ENCODE data around the gene PCYOX1L.

Gene PCYOX1L

DNA sequence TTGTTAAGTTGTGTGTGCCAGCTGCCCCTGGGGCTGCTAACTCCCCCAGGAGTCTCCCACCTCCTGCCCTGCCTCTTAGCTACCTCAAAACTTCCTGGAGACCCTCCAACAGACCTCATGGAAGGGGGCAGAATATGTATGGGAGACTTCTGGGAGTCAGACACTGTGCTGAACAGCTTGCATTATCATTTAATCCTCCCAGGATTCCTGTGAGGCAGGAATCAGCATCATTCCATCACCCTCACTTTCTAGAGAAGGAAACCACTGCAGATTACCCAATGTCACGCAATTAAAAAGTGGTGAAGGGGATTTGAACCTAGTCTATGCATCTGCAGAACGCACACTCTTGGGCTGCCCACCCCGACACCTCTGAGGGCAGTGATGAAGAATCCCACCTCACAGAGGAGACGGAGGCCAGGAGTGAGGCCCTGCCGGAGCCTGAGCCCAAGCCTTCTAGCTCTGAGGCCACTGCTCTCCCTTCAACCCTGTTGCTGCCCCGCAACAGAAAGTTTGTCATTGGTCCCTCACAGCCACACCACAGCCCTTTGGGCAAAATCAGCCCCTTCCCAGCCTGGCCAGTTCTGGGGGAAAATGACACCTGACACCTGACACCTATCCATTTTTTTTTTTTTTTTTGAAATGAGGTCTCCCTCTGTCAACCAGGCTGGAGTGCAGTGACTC is 51.6 kb downstream of the PCYOX1L start:
- DNase-seq: no peak

DNA sequence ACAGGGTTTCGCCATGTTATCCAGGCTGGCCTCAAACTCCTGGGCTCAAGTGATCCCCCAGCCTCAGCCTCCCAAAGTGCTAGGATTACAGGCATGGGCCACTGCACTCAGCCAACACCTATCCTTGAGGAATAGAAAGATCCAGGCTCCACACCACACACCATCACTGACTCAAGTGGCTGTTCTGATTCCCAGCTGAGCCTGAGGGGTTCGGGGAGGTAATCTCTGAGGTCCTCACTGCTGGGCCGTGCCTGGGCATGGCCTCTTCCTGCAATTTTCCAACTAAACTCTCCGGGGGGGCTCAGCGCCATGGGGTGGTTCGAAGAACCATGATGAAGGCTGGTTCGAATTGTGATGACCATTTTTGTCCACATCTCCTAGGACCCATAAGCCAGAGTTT is 52.2 kb downstream of the PCYOX1L start:
- no peak for DNase-seq

DNA sequence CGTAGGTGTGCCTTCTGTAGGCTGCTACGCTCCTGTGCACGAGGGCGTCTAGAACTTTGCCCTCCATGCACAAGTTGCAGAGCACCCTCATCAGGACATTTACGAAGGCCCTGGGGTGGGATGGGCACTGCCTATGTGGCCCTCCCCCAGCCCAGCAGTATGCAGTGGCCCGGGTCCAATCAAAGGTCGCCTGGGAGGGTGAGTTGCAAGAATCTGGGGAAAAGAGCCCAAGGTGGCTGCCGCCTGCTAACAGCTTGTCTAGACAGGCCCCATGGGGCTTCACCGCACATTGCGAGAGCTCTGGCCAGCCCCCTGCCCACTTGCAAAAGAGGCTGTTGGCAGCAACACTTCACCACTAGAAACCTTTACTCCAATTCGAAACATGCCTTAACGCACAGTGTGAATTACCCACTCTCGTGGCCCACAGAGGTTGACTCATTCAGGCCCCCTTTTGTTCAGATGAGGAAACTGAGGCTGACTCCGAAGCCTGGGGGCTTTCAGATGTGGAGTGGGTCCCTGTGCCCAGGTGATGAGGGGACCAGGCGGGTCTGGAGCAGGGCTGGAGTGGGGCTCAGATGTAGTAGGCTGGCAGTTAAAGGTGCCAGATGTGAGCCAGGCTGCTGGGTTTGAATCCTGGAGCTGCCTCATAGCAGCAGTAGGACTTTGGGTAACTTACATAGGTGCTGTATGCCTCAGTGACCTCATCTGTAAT is 53.0 kb downstream of the PCYOX1L start:
- no peak for DNase-seq

DNA sequence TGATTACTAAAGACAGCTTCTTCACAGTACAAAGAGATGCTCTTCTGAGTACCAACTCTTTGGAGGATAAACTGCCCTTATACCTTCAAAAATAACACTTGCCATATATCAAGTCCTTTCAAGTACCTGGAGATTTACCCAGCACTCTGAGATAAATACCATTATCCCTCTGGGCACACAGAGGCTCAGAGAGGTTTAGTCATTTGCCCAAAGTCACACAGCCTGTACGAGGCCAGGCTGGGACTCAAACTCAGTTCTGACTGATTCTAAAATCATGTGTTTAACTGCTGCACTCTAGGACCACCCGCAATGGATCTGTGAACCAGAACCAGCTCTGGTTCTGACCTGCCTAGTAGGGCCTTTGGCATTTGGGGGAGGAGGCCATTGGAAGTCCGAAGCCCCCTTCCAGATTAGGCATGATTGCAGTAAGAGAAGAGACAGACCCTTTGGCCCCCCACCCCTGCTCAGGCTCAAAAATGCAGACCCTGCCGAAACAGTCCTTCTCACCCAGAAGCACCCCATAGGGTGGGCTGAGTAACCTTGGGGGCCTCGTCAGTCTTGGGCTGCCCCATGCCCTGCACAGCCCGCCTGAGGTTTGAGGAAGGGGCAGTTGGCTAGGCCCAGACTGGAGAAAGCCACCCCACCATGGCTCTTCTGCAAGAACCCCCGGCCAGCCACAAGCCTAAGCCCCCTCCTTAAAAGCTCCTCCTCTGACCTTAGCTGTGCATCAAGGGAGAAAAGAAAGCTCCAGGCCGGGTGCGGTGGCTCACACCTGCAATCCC is 54.1 kb downstream of the PCYOX1L start:
- no peak for DNase-seq

DNA sequence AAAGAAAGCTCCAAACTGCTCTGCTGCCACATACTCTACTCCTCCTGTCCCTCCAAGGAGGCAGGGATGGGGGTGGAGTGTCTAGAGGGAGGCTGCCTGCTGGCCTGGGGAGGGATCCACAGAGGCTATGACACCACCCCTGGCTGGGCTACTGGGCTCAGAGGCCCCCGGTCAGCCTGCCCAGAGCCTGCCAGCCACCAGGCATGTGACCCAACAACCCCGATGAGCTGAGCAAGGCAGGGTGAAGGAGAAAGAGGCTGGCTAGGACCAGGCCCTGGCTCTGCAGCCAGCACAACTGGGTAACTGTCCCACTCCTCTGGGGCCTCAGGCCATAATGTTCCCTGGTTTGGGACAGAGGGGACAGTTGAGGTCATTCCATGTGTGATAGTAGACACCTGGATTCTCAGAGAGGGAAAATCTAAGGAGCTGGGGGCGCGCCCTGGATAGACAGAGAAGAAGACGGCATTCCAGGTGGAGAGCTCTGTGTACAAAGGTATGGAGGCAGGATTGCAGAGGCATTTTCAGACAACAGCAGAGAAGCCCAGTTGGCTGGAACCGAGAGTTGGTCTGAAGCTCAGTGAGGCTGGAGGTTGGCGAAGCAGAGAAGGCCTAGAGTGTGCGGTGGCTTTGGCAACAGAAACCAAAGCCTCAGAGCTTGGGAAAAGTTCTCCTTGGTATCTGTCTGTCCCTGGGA is 55.1 kb downstream of the PCYOX1L start:
- no peak for DNase-seq

DNA sequence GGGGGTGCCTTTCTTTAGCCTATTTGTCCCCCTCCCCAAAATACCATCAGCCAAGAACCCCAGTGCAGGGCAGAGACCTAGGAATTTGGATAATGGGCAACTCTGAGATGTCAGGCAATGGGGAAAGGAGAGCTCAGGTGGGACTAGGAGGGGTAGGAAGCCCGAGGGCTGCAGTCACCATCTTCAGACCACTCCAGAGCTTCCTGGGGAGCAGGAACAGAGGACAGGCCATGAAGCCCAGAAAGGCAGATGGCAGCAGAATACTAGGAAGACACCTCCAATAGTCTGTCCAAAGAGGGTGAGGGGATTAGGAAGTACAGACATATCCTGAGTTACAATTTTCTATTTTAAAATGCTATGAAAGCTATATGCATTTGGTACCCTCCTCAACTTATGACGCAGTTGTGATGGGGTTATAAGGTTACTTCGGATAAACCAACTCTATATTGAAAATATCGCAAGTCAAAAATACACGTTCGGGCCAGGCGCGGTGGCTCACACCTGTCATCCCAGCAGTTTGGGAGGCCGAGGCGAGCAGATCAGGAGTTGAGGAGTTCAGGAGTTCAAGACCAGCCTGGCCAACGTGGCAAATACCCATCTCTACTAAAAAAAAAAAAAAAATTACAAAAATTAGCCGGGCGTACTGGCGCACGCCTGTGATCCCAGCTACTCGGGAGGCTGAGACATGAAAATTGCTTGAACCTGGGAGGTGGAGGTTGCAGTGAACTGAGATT is 55.8 kb downstream of the PCYOX1L start:
- DNase-seq: no peak

DNA sequence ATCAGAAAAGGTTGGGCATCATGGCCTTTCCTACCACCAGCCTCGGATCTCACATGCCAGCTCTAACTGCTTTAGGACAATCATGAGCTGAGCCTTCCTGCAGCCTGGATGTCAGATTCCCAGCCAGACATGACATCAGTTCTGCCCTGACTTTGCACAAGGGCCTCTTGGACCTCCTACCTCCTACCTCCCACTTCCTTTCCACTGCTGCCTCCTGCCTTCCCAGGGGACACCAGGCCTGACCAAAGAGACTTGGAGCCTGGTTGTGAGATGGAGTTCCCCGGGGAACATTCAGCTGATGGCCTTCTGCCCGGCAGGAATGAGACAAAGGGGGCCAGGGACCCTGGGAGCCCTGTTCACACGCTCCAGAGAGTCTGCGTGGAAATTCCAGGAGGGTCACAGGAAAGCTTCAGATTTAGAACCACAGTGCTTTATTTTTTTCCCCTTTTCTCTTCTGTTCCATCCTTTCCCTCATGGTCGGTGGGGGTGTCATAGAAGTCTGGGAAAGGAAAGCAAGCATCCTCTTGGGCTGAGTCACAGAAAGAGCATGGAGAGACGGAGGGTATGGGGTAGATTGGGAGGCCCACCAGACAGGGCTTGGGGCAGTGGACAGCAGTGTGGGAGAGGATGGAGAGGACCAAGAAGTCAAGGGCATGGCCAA is 56.7 kb downstream of the PCYOX1L start:
- DNase-seq: no peak

DNA sequence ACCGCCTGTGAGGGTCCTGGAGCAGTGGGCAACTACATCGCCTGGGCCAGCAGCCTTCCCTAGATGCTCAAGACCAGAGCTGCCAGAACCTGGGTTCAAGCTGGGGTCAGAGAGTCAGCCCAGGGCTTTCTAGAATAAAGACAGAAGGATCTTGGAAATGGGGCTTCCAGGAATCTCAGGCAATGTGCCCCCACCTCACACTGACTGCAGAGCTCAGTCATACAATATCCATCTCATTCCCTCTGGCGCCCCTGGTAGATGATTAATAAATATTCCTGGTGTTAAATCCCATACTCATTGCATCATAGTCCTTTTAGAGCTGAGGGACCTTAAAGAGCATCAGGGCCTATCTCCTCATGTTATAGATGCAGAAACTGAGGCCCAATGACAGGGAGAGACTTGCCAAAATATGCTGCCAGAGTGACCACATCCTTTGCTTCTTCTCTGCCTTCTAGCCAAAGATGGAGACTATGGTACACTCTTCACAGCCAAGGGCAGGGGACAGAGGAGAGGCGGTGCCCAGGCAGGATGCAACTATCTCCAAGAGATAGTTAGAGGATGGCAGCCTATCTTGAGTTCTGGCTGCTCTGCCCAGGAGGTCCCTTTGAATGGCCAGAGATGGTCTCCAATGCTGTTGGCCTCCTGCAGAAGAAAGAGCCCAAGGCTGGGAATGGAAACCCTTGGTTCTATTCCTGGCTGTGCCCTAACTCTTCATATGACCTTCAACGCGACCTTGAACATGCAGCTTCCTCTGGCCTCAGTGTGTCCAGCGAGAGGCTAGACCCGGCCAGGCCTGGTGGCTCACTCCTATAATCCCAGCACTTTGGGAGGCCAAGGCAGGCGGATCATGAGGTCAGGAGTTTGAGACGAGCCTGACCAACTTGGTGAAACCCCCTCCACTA is 57.5 kb downstream of the PCYOX1L start:
- no peak for DNase-seq

DNA sequence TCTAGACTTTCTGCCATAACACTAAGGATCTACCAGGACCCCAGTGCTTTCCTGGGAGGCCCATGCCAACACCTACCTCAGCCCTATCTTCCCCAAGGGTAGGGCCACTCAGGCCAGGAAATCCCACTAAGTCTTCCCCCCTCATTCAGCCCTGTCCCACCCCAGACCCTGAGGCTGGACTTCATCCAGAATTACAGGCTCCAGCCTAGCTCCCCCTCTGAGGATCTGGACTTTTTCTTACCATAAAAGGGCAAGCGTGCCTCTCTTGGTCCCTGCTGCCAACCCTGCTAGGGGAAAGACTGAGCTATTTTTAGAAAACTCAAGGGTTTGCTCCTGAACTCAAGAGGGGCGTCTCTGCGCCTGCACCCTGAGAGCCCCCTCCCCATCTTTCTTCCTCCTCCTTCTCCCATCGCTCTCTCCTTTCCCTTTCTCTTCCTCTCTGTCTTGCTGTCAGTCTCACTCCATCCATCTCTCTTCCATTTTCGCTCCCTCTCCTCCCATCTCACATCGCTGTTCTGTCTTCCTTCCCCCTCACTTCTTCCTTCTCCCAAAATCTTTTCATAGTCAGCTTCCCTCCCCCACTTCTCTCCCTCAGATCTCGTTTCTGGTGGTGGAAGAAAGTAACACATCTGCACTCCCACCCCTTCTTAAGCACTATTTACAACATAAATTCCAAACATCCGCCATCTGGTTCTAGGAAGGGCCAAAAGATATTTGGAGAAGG is 59.3 kb downstream of the PCYOX1L start:
- DNase-seq: no peak

DNA sequence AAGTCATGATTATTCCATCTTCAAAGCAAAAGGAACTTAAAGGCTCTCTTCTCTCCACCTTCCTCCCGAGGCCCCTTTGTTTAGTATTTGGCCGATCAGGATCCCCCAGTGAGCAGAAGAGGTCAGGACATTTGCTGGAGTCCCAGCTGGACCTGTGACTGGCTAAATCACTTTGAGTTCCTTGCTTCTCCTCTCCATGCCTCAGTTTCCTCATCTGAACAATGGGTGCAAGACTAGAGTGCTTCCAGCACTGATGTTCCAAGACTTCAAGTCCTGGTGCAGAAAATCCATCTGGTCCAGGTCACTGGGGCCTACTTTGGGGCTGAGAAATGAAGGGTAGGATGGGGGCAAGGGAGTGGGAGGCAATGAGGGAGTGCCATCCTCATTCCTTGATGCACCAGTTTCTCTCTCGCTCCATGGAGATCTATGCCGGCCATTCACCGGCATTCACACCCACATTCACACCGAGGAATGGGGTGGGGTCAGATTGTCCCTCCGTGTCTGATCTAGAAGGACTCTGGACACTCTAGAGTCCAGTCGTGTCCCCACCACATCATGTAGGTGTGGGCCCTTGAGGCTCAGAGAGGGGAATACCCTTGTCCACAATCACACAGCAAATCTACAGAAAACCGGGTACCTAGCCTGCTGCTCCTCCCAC is 60.0 kb downstream of the PCYOX1L start:
- no peak for DNase-seq

DNA sequence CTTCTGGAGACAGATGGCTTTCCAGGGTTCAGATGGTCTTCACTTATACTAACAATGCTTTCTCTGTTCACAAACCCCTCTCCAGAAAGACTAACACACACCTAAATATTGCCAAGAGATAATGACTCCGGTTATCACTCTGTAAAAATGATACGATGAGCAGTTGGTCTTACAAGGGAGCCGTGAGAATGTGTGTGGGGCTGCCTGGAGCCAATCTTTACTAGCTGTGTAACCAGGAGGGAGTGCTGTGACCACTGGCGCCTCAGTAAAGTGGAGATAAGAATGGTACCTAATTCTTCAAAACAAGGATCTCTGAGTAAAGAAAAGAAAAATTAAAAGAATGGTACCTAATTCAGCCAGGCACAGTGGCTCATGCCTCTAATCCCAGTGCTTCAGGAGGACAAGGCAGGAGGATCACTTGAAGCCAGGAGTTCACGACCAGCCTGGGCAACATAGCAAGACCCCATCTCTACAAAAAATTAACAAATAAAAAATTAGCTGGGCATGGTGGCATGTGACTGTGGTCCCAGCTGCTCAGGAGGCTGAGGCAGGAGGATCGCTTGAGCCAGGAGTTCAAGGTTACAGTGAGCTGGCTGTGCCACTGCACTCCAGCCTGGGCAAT is 61.2 kb downstream of the PCYOX1L start:
- DNase-seq: no peak
